OCI-LY7 (cell line): ENCODE results near the gene DNAL4.

Experiments used
- CTCF ChIP-seq: fragments of 200-600 bp; sonication (generic); conservative IDR thresholded peaks from 2 replicates; pipeline ENCODE4 v1.5.1; 2014; ENCODE audit warnings: mild to moderate bottlenecking, antibody characterized with exemption, low read length, moderate library complexity, mixed read lengths
- EZH2phosphoT487 ChIP-seq: fragments of 200-600 bp; sonication (generic); IDR thresholded peaks from 2 replicates; pipeline ENCODE4 v1.6.1; 2018; ENCODE audit warnings: low read depth, borderline replicate concordance, mild to moderate bottlenecking, mixed run types, antibody characterized with exemption, low read length, moderate library complexity, mixed read lengths

GRCh38 chr22:38733329-38733723 is 60.6 kb downstream of the DNAL4 start:
- TF ChIP-seq CTCF (peak; percentile 90), EZH2phosphoT487 (no peak)
